SHP77 (cell line): Measurements from ENCODE around the gene SFTPB.
"Not testable (repeated sequence)": the region's sequence is repeated elsewhere in the genome, so short reads cannot be mapped to it uniquely, and the experiment has no call there.

ENCODE experiments used
- DNase-seq, 2 experiments: peaks; one replicate each; lab custom pipeline; 2025; lab: John Stamatoyannopoulos, UW

The SFTPB gene

GRCh38 chr2:85653996-85654395 is 14.0 kb downstream of the SFTPB start:
- DNase-seq = no peak

GRCh38 chr2:85652056-85652455 is 15.9 kb downstream of the SFTPB start:
- no peak for DNase-seq

DNA sequence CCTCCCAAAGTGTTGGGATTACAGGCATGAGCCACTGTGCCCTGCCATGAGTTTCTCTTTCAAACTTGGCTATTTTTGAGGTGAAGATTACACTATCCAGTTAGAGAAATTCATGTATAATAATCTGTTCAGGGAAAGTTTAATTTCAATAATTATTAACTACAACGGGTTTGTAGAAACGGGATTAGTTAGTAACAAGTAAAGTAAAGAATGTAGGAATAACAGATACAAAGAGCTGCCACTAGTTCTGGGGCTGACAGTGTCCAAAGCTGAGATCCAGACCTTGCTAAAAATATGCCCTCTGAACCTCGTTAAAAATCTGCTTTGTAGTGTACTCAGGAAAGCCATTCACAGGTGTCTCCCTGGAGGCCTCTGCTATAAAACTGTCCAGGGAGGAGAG is 16.9 kb downstream of the SFTPB start:
- no peak for DNase-seq

DNA sequence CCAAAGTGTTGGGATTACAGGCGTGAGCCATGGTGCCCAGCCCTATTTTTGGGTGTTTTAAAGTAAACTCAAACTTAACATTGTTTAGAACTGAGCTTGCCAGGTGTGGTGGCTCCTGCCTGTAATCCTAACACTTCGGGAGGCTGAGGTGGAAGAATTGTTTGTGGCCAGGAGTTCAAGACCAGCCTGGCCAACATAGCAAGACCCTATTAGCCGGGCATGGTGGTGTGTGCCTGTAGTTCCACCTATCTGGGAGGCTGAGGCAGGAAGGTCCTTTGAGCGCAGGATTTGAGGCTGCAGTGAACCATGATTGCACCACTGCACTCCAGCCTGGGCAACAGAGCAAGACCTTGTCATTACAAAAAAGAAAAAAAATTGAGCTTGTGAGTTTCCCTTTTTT is 17.5 kb downstream of the SFTPB start:
- DNase-seq = no peak

DNA sequence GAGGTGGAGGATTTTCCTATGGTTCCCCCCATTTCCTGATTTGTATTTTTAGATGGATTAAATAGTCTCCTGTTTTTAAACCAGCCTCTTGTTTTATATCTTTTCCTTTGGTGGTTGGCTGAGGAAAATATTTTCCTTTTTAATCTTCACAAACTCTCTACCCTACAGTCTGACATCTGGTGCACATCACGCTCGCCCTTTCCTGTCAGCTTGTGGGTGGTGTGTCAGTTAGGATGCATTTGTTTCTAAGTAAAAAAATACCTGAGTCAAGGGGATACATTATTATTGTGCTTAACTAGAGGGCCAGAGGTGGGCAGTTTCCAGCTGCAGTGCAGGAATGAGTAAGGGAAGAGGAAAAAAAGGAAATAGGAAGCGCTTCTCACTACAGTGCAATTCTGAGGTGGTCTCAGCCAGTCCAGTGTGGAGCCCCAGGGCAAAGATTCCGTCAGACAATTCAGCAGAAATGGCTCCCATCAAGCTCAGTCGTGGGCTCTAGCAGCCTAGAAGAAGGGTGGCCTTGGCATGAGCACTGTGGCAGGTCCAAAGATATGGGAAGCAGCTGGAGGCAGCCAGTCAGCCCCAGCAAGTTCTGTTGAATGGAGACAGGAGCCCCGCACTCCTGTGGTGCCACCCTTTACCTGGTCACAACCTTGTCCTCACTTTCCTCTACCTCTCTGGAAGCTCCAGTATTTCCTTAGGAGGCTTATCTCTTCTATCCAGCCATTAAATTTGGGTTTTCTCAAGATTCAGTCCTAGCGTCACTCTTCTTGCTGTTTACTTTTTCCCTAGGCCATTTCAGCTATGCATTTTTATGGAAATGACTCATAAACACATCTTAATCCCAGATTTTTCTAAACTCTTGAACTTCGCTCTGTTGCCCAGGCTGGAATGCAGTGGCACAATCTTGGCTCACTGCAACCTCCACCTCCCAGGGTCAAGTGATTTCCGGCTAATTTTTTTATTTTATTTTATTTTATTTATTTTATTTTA is 18.5 kb downstream of the SFTPB start:
- DNase-seq = no peak

DNA sequence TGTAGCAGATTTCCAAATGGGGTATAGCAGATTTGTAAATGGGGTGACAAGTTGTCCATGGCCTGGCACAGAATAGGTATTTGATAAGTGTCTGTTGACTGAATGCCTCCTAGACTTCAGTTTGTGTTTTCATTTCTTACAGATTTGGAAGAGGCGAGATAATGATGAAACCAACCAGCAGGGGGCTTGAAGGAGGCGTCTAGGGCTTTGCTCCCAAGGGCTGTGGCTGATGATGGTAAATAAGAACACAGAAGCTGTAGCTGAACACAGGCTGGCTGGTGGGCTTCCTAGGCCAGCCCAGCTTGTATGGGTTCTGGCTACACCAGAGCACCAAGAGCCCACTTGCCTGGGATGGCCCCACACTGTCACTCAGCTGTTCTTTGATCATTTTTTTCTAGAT is 19.4 kb downstream of the SFTPB start:
- DNase-seq = no peak

- no peak for DNase-seq
These were observed 20.0 kb downstream of the SFTPB start for GRCh38 chr2:85647823-85648526.

GRCh38 chr2:85646166-85646565 is 21.8 kb downstream of the SFTPB start:
- no peak for DNase-seq

- DNase-seq = no peak
These were observed 23.1 kb downstream of the SFTPB start for GRCh38 chr2:85644909-85645308.

- DNase-seq = no peak
These were observed 25.3 kb downstream of the SFTPB start for GRCh38 chr2:85642725-85643124.

- no peak for DNase-seq
These were observed 32.4 kb downstream of the SFTPB start for GRCh38 chr2:85635636-85636035.

GRCh38 chr2:85635011-85635410 is 33.0 kb downstream of the SFTPB start:
- no peak for DNase-seq

DNA sequence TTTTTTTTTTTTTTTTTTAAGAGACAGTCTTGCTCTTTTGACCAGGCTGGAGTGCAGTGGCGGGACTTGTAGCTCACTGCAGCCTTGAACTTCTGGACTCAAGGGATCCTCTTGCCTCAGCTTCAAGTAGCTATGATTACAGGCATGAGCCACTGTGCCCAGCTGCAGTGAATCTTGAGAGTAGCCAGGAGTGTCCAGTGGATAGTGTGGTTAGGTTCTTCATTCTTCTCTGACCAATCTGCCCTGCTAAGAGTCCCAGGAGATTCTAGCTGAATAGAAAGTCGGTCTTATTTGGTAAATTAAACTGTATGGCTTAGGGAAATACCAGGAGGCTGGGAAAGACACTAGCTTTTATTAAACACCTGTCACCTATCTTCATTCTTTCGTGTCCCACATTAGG is 36.7 kb downstream of the SFTPB start:
- DNase-seq = no peak

- no peak for DNase-seq
These were observed 39.3 kb downstream of the SFTPB start for GRCh38 chr2:85628658-85629057.

- no peak for DNase-seq
These were observed 44.0 kb downstream of the SFTPB start for GRCh38 chr2:85623991-85624390.

- DNase-seq = no peak
These were observed 46.7 kb downstream of the SFTPB start for GRCh38 chr2:85621338-85621737.

- DNase-seq = no peak
These were observed 48.4 kb downstream of the SFTPB start for GRCh38 chr2:85619617-85620016.

- DNase-seq = not testable (repeated sequence)
These were observed 50.3 kb downstream of the SFTPB start for GRCh38 chr2:85617723-85618122.

GRCh38 chr2:85615413-85615728 is 52.6 kb downstream of the SFTPB start:
- DNase-seq = no peak

GRCh38 chr2:85614757-85615156 is 53.2 kb downstream of the SFTPB start:
- not testable (repeated sequence) for DNase-seq

- DNase-seq = no peak
These were observed 54.1 kb downstream of the SFTPB start for GRCh38 chr2:85613717-85614515.
